GM12878 (cell line): ENCODE measurements around the gene FOXO3.

ENCODE experiments used
- EP300 ChIP-seq, 2 experiments: fragments of 150-350 bp in 1 of 2; IDR thresholded peaks; 2 replicates each; pipeline ENCODE4 v1.6.1; 2011 to 2012; ENCODE audit warnings: low read depth in 2 of 2, low read length in 2 of 2, borderline replicate concordance in 1 of 2, improper control_type of control experiment in 1 of 2, inconsistent platforms in 1 of 2; ENCODE audit not compliant: control insufficient read depth in 1 of 2
- ETV6 ChIP-seq, 2 experiments: fragments of 450-650 bp in 1 of 2; IDR thresholded peaks in 1 of 2; conservative IDR thresholded peaks in 1 of 2; 2 replicates each; pipeline ENCODE4 v1.6.1; 2014; ENCODE audit warnings: antibody characterized with exemption in 1 of 2, borderline replicate concordance in 1 of 2, low read depth in 1 of 2, mild to moderate bottlenecking in 1 of 2, moderate library complexity in 1 of 2
- NFYB ChIP-seq: IDR thresholded peaks from 2 replicates; pipeline ENCODE4 v1.6.1; 2011; ENCODE audit warnings: low read depth, mild to moderate bottlenecking, low read length, improper control_type of control experiment, moderate library complexity; ENCODE audit not compliant: insufficient read depth
- SIN3A ChIP-seq: IDR thresholded peaks from 2 replicates; pipeline ENCODE4 v1.6.1; 2012; ENCODE audit warnings: low read depth, low read length, improper control_type of control experiment
- SPI1 ChIP-seq: IDR thresholded peaks from 2 replicates; pipeline ENCODE4 v1.6.1; 2011; ENCODE audit warnings: low read depth, mild to moderate bottlenecking, low read length, moderate library complexity, borderline replicate concordance; ENCODE audit not compliant: insufficient read depth
- TF ChIP-seq, protein P1 (sequence below): fragments of 450-650 bp; IDR thresholded peaks from 2 replicates; pipeline ENCODE4 v1.6.1; 2017; ENCODE audit warnings: mild to moderate bottlenecking, moderate library complexity
- TF ChIP-seq, protein P2 (sequence below): fragments of 450-650 bp; IDR thresholded peaks from 2 replicates; pipeline ENCODE4 v1.6.1; 2016; ENCODE audit warnings: mild to moderate bottlenecking, moderate library complexity, borderline replicate concordance
- TF ChIP-seq, protein P3 (sequence below), 3 experiments: IDR thresholded peaks in 2 of 3; conservative IDR thresholded peaks in 1 of 3; 2 replicates each; pipeline ENCODE4 v1.5.1; 2011; ENCODE audit warnings: low read depth in 3 of 3, low read length in 3 of 3, mild to moderate bottlenecking in 3 of 3, control low read depth in 2 of 3, moderate library complexity in 2 of 3, inconsistent platforms in 1 of 3, mixed read lengths in 1 of 3; ENCODE audit not compliant: control insufficient read depth in 2 of 3, insufficient read depth in 1 of 3; ENCODE audit errors: extremely low read depth in 1 of 3
- TF ChIP-seq, protein P4 (sequence below): fragments of 450-650 bp; IDR thresholded peaks from 2 replicates; pipeline ENCODE4 v1.6.1; 2017; ENCODE audit warnings: mild to moderate bottlenecking

DNA sequence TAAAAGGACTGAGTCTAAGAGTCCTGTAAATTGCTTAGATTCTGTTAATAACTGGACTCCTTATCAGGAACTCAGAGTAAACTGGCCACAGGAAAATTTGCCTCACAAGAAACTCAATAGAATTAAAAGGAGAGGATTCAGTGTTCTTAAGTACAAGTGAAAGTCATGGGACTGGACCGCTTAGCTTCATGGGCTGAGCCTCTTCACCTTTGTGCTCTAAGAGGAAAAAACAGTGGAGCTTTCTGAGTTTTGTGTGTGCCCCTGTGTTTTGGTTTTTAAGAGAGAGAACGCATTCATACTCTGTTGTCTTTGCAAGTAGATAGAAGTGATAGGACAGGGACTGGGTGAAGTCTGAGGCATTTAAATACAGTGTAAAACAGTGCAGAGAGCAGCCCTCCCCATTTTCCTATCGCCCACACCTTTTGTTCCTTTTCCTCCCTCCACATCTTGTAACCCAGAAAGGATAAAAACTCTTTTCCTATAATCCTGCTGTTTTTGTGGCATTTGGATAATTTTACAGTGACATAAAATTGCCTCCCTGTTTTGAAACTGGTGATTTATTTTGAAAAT, 49.6 kb downstream of the FOXO3 start:
- TF ChIP-seq, protein P1, sequence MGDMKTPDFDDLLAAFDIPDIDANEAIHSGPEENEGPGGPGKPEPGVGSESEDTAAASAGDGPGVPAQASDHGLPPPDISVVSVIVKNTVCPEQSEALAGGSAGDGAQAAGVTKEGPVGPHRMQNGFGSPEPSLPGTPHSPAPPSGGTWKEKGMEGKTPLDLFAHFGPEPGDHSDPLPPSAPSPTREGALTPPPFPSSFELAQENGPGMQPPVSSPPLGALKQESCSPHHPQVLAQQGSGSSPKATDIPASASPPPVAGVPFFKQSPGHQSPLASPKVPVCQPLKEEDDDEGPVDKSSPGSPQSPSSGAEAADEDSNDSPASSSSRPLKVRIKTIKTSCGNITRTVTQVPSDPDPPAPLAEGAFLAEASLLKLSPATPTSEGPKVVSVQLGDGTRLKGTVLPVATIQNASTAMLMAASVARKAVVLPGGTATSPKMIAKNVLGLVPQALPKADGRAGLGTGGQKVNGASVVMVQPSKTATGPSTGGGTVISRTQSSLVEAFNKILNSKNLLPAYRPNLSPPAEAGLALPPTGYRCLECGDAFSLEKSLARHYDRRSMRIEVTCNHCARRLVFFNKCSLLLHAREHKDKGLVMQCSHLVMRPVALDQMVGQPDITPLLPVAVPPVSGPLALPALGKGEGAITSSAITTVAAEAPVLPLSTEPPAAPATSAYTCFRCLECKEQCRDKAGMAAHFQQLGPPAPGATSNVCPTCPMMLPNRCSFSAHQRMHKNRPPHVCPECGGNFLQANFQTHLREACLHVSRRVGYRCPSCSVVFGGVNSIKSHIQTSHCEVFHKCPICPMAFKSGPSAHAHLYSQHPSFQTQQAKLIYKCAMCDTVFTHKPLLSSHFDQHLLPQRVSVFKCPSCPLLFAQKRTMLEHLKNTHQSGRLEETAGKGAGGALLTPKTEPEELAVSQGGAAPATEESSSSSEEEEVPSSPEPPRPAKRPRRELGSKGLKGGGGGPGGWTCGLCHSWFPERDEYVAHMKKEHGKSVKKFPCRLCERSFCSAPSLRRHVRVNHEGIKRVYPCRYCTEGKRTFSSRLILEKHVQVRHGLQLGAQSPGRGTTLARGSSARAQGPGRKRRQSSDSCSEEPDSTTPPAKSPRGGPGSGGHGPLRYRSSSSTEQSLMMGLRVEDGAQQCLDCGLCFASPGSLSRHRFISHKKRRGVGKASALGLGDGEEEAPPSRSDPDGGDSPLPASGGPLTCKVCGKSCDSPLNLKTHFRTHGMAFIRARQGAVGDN = no peak
- TF ChIP-seq, protein P2, sequence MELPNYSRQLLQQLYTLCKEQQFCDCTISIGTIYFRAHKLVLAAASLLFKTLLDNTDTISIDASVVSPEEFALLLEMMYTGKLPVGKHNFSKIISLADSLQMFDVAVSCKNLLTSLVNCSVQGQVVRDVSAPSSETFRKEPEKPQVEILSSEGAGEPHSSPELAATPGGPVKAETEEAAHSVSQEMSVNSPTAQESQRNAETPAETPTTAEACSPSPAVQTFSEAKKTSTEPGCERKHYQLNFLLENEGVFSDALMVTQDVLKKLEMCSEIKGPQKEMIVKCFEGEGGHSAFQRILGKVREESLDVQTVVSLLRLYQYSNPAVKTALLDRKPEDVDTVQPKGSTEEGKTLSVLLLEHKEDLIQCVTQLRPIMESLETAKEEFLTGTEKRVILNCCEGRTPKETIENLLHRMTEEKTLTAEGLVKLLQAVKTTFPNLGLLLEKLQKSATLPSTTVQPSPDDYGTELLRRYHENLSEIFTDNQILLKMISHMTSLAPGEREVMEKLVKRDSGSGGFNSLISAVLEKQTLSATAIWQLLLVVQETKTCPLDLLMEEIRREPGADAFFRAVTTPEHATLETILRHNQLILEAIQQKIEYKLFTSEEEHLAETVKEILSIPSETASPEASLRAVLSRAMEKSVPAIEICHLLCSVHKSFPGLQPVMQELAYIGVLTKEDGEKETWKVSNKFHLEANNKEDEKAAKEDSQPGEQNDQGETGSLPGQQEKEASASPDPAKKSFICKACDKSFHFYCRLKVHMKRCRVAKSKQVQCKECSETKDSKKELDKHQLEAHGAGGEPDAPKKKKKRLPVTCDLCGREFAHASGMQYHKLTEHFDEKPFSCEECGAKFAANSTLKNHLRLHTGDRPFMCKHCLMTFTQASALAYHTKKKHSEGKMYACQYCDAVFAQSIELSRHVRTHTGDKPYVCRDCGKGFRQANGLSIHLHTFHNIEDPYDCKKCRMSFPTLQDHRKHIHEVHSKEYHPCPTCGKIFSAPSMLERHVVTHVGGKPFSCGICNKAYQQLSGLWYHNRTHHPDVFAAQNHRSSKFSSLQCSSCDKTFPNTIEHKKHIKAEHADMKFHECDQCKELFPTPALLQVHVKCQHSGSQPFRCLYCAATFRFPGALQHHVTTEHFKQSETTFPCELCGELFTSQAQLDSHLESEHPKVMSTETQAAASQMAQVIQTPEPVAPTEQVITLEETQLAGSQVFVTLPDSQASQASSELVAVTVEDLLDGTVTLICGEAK = no peak
- TF ChIP-seq, protein P3, sequence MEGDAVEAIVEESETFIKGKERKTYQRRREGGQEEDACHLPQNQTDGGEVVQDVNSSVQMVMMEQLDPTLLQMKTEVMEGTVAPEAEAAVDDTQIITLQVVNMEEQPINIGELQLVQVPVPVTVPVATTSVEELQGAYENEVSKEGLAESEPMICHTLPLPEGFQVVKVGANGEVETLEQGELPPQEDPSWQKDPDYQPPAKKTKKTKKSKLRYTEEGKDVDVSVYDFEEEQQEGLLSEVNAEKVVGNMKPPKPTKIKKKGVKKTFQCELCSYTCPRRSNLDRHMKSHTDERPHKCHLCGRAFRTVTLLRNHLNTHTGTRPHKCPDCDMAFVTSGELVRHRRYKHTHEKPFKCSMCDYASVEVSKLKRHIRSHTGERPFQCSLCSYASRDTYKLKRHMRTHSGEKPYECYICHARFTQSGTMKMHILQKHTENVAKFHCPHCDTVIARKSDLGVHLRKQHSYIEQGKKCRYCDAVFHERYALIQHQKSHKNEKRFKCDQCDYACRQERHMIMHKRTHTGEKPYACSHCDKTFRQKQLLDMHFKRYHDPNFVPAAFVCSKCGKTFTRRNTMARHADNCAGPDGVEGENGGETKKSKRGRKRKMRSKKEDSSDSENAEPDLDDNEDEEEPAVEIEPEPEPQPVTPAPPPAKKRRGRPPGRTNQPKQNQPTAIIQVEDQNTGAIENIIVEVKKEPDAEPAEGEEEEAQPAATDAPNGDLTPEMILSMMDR (IDR thresholded peaks at IDR 0.05 in 2 of 3, conservative IDR thresholded peaks at IDR 0.05 in 1 of 3; ENCODE audit: control insufficient read depth in 2 of 3, extremely low read depth in 1 of 3, insufficient read depth in 1 of 3, low read depth in 3 of 3, low read length in 3 of 3) = no peak
- TF ChIP-seq ETV6 (conservative IDR thresholded peaks at IDR 0.05 in 1 of 2, IDR thresholded peaks at IDR 0.05 in 1 of 2; ENCODE audit: borderline replicate concordance in 1 of 2, low read depth in 1 of 2) = no peak
- no peak for TF ChIP-seq NFYB
- TF ChIP-seq SPI1 = no peak
- TF ChIP-seq EP300 (IDR thresholded peaks at IDR 0.05; ENCODE audit: borderline replicate concordance in 1 of 2, control insufficient read depth in 1 of 2, low read depth in 2 of 2, low read length in 2 of 2) = no peak
- no peak for TF ChIP-seq SIN3A
- TF ChIP-seq, protein P4, sequence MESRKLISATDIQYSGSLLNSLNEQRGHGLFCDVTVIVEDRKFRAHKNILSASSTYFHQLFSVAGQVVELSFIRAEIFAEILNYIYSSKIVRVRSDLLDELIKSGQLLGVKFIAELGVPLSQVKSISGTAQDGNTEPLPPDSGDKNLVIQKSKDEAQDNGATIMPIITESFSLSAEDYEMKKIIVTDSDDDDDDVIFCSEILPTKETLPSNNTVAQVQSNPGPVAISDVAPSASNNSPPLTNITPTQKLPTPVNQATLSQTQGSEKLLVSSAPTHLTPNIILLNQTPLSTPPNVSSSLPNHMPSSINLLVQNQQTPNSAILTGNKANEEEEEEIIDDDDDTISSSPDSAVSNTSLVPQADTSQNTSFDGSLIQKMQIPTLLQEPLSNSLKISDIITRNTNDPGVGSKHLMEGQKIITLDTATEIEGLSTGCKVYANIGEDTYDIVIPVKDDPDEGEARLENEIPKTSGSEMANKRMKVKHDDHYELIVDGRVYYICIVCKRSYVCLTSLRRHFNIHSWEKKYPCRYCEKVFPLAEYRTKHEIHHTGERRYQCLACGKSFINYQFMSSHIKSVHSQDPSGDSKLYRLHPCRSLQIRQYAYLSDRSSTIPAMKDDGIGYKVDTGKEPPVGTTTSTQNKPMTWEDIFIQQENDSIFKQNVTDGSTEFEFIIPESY = no peak
